Activated CD8-positive, alpha-beta memory T cell treated with anti-CD3 and anti-CD28 coated beads, Interleukin-2, amount 10 ng/mL, durations not matched to agents 7 days and 5 days (primary cell): ENCODE results near the gene CDT1. TPM values are rescaled to one million over a fixed set of nuclear protein-coding genes. Genes with fewer than 3 reads are reported as not detected.
"Not testable (repeated sequence)": the region's sequence is repeated elsewhere in the genome, so short reads cannot be mapped to it uniquely, and the experiment has no call there.

Source experiments
- ATAC-seq: fragments of 150-1000 bp; cut with Tn5 transposase; one replicate; pipeline ENCODE4 v1.10.0; 2021; ENCODE audit warnings: moderate library complexity
- CTCF ChIA-PET: fragments of 350-600 bp; sonication (Branson Sonifier 250); formaldehyde crosslinking; loops from one replicate; lab custom pipeline; 2021; ENCODE audit warnings: antibody characterized with exemption; lab: Charles Lee
- DNase-seq: peaks from one replicate; pipeline ENCODE4 v3.0.0-alpha.2; 2020
- H3K27ac Mint-ChIP-seq: one replicate; pipeline ENCODE4 v1.8.0; 2021; ENCODE audit warnings: mild to moderate bottlenecking, mixed read lengths
- H3K27me3 Mint-ChIP-seq: one replicate; pipeline ENCODE4 v1.8.0; 2021; ENCODE audit warnings: mixed read lengths
- H3K36me3 Mint-ChIP-seq: one replicate; pipeline ENCODE4 v1.8.0; 2021; ENCODE audit warnings: mild to moderate bottlenecking, mixed read lengths
- H3K4me1 Mint-ChIP-seq: one replicate; pipeline ENCODE4 v1.8.0; 2021; ENCODE audit warnings: mixed read lengths
- H3K4me3 Mint-ChIP-seq: one replicate; pipeline ENCODE4 v1.8.0; 2021; ENCODE audit warnings: mild to moderate bottlenecking, moderate library complexity, mixed read lengths
- H3K9me3 Mint-ChIP-seq: one replicate; pipeline ENCODE4 v1.8.0; 2022; ENCODE audit warnings: low read depth, mixed read lengths
- total RNA-seq, 2 experiments: library from RNA; stranded (reverse); gene quantifications; one replicate each; pipeline ENCODE4 v1.2.3, GENCODE V29; 2021

The CDT1 gene
- total RNA-seq, 2 experiments from 2014 or later, result 124 to 191 TPM

DNA sequence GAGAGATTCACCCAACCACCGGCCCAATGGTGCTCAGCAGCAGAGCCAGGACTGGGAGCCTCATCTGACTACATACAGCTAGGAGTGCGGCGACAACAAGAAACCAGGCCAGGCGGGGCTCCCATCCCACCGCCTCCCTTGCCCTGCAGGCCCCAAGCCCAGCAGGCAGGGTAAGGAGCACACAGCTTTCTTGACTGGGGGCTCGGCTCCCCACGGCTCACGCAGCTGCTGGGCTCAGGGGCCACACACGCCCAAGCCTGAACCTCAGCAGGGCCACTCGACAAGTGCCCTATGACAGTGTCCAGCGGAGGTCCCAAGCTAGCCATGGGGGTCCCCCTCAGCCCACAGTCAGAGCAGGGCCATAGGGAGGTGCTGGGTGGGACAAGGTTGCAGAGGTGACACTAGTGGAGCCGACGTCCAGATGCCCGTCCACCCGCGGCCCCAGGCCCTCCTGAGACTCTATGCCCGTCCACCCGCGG, 32.3 kb upstream of the CDT1 start:
- no peak overlapping the region for H3K27ac Mint-ChIP-seq
- DNase-seq (no peak), ATAC-seq (no peak)
- H3K4me1 Mint-ChIP-seq, result peaks cover 32% of the 10 kb centered on the region
- CTCF ChIA-PET, result interaction anchor here (1.1 to 2.9 kb wide), 2 partner anchors 10 to 34 kb away, joined by 3 to 12 read pairs; no protein-coding TSS in a partner anchor
- no peak overlapping the region for H3K4me3 Mint-ChIP-seq
- H3K27me3 Mint-ChIP-seq, result no peaks in the 10 kb centered on the region
- H3K9me3 Mint-ChIP-seq, result no peaks in the 10 kb centered on the region
- no peaks in the 10 kb centered on the region for H3K36me3 Mint-ChIP-seq

DNA sequence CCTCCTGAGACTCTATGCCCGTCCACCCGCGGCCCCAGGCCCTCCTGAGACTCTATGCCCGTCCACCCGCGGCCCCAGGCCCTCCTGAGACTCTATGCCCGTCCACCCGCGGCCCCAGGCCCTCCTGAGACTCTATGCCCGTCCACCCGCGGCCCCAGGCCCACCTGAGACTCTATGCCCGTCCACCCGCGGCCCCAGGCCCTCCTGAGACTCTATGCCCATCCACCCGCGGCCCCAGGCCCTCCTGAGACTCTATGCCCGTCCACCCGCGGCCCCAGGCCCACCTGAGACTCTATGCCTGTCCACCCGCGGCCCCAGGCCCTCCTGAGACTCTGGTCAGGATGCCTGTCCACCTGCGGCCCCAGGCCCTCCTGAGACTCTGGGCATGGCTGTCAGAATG, 31.8 kb upstream of the CDT1 start:
- not testable (repeated sequence) for H3K36me3 Mint-ChIP-seq, ATAC-seq, H3K27ac Mint-ChIP-seq, H3K4me3 Mint-ChIP-seq, DNase-seq, H3K9me3 Mint-ChIP-seq, H3K27me3 Mint-ChIP-seq
- CTCF ChIA-PET, result interaction anchor here (1.1 to 2.9 kb wide), 2 partner anchors 9 to 34 kb away, joined by 3 to 12 read pairs; no protein-coding TSS in a partner anchor
- peaks cover 30% of the 10 kb centered on the region for H3K4me1 Mint-ChIP-seq

- Mint-ChIP-seq H3K4me3 (no peak overlapping the region), H3K9me3 (no peaks in the 10 kb centered on the region), H3K4me1 (peaks cover 23% of the 10 kb centered on the region), H3K27me3 (no peaks in the 10 kb centered on the region), H3K27ac (no peak overlapping the region), H3K36me3 (peaks cover 3% of the 10 kb centered on the region)
- CTCF ChIA-PET, result interaction anchor here (0.9 to 2.9 kb wide), 3 partner anchors 8 to 30 kb away, joined by 3 to 12 read pairs (median 4); no protein-coding TSS in a partner anchor
- DNase-seq (no peak), ATAC-seq (no peak)
Measured at GRCh38 chr16:88772871-88773811, 30.4 kb upstream of the CDT1 start.

GRCh38 chr16:88773812-88774291, 29.7 kb upstream of the CDT1 start:
- DNase-seq (no peak), ATAC-seq (no peak)
- H3K4me1 Mint-ChIP-seq, result peaks cover 22% of the 10 kb centered on the region
- no peaks in the 10 kb centered on the region for H3K9me3 Mint-ChIP-seq
- H3K36me3 Mint-ChIP-seq, result peaks cover 3% of the 10 kb centered on the region
- no peak overlapping the region for H3K4me3 Mint-ChIP-seq
- H3K27ac Mint-ChIP-seq, result no peak overlapping the region
- CTCF ChIA-PET, result interaction anchor here (1.2 kb wide), 1 partner anchor 30 kb away, joined by 4 read pairs; no protein-coding TSS in a partner anchor
- no peaks in the 10 kb centered on the region for H3K27me3 Mint-ChIP-seq

GRCh38 chr16:88774544-88775393, 28.8 kb upstream of the CDT1 start:
- ATAC-seq (no peak), DNase-seq (no peak)
- Mint-ChIP-seq H3K4me3 (no peak overlapping the region), H3K4me1 (peaks cover 22% of the 10 kb centered on the region), H3K27ac (no peak overlapping the region), H3K9me3 (no peaks in the 10 kb centered on the region), H3K36me3 (peaks cover 3% of the 10 kb centered on the region), H3K27me3 (no peaks in the 10 kb centered on the region)
- CTCF ChIA-PET, result interaction anchor here (1.2 kb wide), 1 partner anchor 31 kb away, joined by 4 read pairs; no protein-coding TSS in a partner anchor

DNA sequence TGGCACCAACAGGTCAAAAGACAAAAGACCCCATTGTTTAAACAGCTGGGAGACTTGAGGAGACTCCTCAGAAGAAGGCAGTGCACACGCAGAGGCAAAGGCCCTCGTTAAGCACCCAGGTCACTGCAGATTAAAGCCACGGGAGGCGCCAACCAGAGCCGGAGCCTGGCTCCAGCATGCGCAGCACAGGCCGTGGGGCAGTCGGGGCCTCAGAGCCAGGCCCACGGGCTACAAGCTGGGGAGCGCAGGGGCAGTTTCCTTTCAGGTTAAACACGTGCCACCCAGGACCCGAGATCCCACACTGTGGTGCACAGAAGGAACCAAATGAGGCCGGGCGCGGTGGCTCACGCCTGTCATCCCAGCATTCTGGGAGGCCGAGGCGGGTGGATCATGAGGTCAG, 27.8 kb upstream of the CDT1 start:
- CTCF ChIA-PET, result no interaction called here

GRCh38 chr16:88777471-88778270, 25.9 kb upstream of the CDT1 start:
- Mint-ChIP-seq H3K36me3 (peaks cover 3% of the 10 kb centered on the region), H3K4me1 (peaks cover 44% of the 10 kb centered on the region), H3K27ac (peak overlapping the region; percentile 36), H3K4me3 (no peak overlapping the region), H3K9me3 (no peaks in the 10 kb centered on the region), H3K27me3 (no peaks in the 10 kb centered on the region)
- DNase-seq, result no peak
- no peak for ATAC-seq
- CTCF ChIA-PET, result interaction anchor here (7.7 kb wide), 1 partner anchor 33 kb away, joined by 90 read pairs; no protein-coding TSS in a partner anchor

More for the DNA sequence above, 27.8 kb upstream of the CDT1 start:
- H3K27me3 Mint-ChIP-seq, result no peaks in the 10 kb centered on the region
- H3K4me1 Mint-ChIP-seq, result peaks cover 32% of the 10 kb centered on the region
- H3K4me3 Mint-ChIP-seq, result no peak overlapping the region
- ATAC-seq (no peak), DNase-seq (no peak)
- no peaks in the 10 kb centered on the region for H3K9me3 Mint-ChIP-seq
- peaks cover 3% of the 10 kb centered on the region for H3K36me3 Mint-ChIP-seq
- H3K27ac Mint-ChIP-seq, result no peak overlapping the region

DNA sequence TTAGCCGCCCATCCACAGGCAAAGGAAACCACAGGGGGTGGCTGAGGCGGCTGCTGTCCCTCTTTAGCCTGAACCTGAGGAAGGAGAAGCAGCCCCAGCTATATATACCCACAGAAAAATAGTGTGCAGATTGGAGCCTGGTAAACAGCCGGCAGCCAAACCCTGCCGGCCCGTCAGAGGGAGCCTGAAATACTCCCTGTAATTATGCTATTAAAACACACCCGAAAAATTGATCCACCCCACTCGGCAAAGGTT, 25.4 kb upstream of the CDT1 start:
- Mint-ChIP-seq H3K4me3 (no peak overlapping the region), H3K27ac (no peak overlapping the region), H3K9me3 (no peaks in the 10 kb centered on the region), H3K4me1 (peaks cover 49% of the 10 kb centered on the region), H3K27me3 (no peaks in the 10 kb centered on the region), H3K36me3 (peaks cover 5% of the 10 kb centered on the region)
- DNase-seq (no peak), ATAC-seq (no peak)
- CTCF ChIA-PET, result interaction anchor here (7.7 kb wide), 1 partner anchor 34 kb away, joined by 90 read pairs; no protein-coding TSS in a partner anchor

DNA sequence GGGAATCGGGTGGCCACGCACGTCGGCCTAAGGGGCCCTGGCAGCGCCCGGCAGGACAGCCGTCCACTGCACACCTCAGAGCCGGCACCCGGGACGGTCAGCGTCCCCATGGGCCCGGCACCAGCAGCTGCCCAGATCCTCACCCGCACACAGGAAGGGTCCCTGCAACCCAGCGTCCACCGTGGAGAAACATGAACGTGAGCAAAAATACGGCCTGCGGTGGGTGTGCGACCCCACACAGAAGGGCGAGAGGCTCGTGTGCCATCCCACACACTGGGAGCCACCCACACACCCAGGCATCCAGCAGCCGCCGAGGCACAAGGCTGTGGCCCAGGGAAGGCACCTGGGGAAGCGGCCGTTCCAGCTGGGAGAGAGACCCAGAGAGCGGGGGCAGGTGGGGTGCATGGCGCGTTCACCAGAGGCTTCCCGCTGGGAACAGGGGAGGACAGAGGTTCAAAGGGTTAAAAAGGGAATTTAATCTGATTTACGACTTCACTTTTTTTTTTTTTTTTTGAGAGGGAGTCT, 25.0 kb upstream of the CDT1 start:
- DNase-seq (no peak), ATAC-seq (no peak)
- Mint-ChIP-seq H3K36me3 (peaks cover 5% of the 10 kb centered on the region), H3K4me3 (no peak overlapping the region), H3K9me3 (no peaks in the 10 kb centered on the region), H3K27me3 (no peaks in the 10 kb centered on the region), H3K4me1 (peaks cover 53% of the 10 kb centered on the region), H3K27ac (peak overlapping the region; percentile 49)
- CTCF ChIA-PET, result interaction anchor here (7.7 kb wide), 1 partner anchor 34 kb away, joined by 90 read pairs; no protein-coding TSS in a partner anchor

DNA sequence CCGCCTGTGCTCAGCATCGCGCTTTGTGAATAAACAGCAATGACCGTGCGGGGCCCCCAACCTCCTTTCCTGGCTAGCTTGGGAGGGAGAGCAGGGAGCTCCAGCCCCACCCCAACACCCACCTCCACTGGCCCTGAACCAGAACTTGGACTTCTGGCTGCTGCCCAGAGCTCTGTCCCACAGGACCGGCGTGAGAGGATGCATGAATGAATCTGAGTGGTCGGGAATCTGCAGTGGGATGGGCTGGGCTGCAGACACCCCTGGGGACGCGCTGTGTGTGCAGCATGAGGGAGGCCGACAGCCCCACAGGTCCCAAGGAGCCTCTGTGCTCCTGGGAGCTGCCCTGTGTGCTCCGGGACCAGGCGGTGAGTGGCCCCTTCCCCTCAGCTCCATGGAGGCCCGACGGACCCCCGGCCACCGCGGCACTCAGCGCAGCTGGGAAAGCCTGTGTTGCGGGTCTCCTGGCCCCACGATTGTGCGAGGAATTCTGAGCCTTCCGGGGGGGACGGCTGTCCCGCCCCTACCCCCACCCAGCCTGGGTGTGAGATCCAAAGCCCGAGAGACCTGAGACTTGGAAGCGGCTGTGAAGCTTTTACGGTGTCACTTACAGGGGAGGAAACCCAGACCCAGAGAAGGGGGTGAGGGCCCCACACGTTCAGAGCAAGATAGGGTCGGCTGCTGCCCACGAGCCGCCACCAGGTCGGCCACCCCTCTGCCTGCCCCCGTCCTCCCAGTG, 24.0 kb upstream of the CDT1 start:
- Mint-ChIP-seq H3K36me3 (peaks cover 5% of the 10 kb centered on the region), H3K9me3 (no peaks in the 10 kb centered on the region), H3K4me1 (peaks cover 54% of the 10 kb centered on the region), H3K4me3 (peak overlapping the region; percentile 76), H3K27ac (peak overlapping the region; percentile 88), H3K27me3 (no peaks in the 10 kb centered on the region)
- DNase-seq (no peak), ATAC-seq (no peak)
- CTCF ChIA-PET, result interaction anchor here (0.6 to 7.7 kb wide), 9 partner anchors 18 to 146 kb away, joined by 3 to 90 read pairs (median 3); partner anchors contain the start of genes APRT, GALNS and TRAPPC2L

DNA sequence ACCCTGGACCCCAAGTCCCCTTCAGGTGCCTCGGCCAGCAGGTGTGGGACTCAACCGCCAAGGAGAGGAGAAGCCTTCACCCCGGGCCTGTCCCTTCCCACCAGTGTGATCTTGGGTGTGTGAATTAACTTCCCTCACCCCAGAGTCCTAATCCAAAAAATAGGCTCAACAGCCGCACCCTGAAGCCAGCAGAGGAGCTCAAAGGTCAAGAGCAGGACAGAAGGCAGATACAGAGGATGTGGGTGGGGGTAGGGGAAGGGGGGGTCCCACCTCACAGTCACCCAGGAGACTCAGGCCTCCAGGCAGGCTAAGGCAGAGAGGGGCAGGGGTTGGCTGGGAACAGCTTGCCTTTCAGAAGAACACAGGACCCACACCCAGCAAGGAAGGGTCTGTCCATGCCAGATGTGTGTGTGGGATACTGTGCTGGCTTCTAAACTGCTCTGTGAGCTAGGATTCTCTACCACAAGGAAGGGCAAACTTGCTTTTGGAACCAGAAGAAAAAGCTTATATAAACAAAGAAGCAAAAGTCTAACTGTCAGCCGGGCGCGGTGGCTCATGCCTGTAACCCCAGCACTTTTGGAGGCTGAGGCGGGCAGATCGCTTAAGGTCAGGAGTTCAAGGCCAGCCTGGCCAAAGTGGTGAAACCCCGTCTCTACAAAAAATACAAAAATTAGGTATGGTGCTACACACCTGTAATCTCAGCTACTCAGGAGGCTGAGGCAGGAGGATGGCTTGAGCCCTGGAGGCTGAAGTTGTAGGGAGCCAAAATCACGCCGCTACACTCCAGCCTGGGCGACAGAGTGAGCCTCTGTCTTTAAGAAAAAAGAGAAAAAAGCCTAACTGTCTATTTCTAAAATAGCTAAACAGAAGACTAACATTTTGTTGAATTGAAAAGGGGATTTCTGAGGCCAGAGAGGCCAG, 23.2 kb upstream of the CDT1 start:
- peak overlapping the region; percentile 88 for H3K27ac Mint-ChIP-seq
- DNase-seq (no peak), ATAC-seq (no peak)
- CTCF ChIA-PET, result interaction anchor here (0.6 to 7.7 kb wide), 17 partner anchors 9 to 436 kb away, joined by 3 to 90 read pairs (median 4); partner anchors contain the start of genes APRT, CDT1, GALNS and TRAPPC2L
- no peaks in the 10 kb centered on the region for H3K27me3 Mint-ChIP-seq
- H3K4me3 Mint-ChIP-seq, result peak overlapping the region; percentile 76
- no peaks in the 10 kb centered on the region for H3K9me3 Mint-ChIP-seq
- H3K36me3 Mint-ChIP-seq, result peaks cover 5% of the 10 kb centered on the region
- peaks cover 54% of the 10 kb centered on the region for H3K4me1 Mint-ChIP-seq
